DND-41 (cell line): ENCODE results near the gene BCL2L14.

ENCODE experiments used
- ATAC-seq: fragments of 200-7000 bp; cut with Tn5 transposase; 3 replicates; pipeline ENCODE4 v1.9.1; 2021; ENCODE audit warnings: low read depth; ENCODE audit not compliant: insufficient read depth
- DNase-seq: peaks from one replicate; pipeline ENCODE4 v3.0.0-alpha.2; 2020
- H2AFZ ChIP-seq: 2 replicates; pipeline ENCODE4 v1.6.0; 2012; ENCODE audit warnings: low read depth, low read length
- H3K27ac ChIP-seq: 2 replicates; pipeline ENCODE4 v1.5.1; 2012; ENCODE audit warnings: low read length, inconsistent platforms
- H3K27me3 ChIP-seq: fragments of 200-600 bp; sonication (generic); 2 replicates; pipeline ENCODE4 v1.6.0; 2012; ENCODE audit warnings: low read length, mild to moderate bottlenecking, inconsistent platforms; ENCODE audit not compliant: insufficient read depth, poor library complexity
- H3K36me3 ChIP-seq: 2 replicates; pipeline ENCODE4 v1.5.1; 2012; ENCODE audit warnings: low read length, inconsistent platforms; ENCODE audit not compliant: insufficient read depth
- H3K4me1 ChIP-seq: 2 replicates; pipeline ENCODE4 v1.5.1; 2012; ENCODE audit warnings: mild to moderate bottlenecking, low read length; ENCODE audit not compliant: insufficient read depth
- H3K4me2 ChIP-seq: 2 replicates; pipeline ENCODE4 v1.6.0; 2012; ENCODE audit warnings: mild to moderate bottlenecking, moderate library complexity, low read length, inconsistent platforms; ENCODE audit not compliant: insufficient read depth
- H3K4me3 ChIP-seq, 2 experiments: fragments of 200-600 bp in 1 of 2; shearing (Covaris generic) in 1 of 2; 2 replicates each; pipeline ENCODE4 v1.5.1; 2012 to 2016; ENCODE audit warnings: inconsistent platforms in 2 of 2, low read length in 2 of 2, mild to moderate bottlenecking in 2 of 2, low read depth in 1 of 2, moderate library complexity in 1 of 2
- H3K79me2 ChIP-seq: 2 replicates; pipeline ENCODE4 v1.6.0; 2012; ENCODE audit warnings: low read length, inconsistent platforms; ENCODE audit not compliant: insufficient read depth
- H3K9ac ChIP-seq: 2 replicates; pipeline ENCODE4 v1.6.0; 2012; ENCODE audit warnings: low read depth, mild to moderate bottlenecking, inconsistent platforms, low read length, moderate library complexity
- H3K9me3 ChIP-seq: 2 replicates; pipeline ENCODE4 v1.5.1; 2012; ENCODE audit warnings: low read length, moderate library complexity, mild to moderate bottlenecking, inconsistent platforms; ENCODE audit not compliant: insufficient read depth, severe bottlenecking
- H4K20me1 ChIP-seq: 2 replicates; pipeline ENCODE4 v1.6.0; 2012; ENCODE audit warnings: low read length; ENCODE audit not compliant: insufficient read depth
- EZH2 ChIP-seq: IDR thresholded peaks from 3 replicates; pipeline ENCODE4 v1.6.1; 2012; ENCODE audit warnings: borderline replicate concordance, low read depth, mild to moderate bottlenecking, moderate library complexity, low read length, inconsistent platforms; ENCODE audit not compliant: severe bottlenecking
- TF ChIP-seq, protein P1 (sequence below): IDR thresholded peaks from 2 replicates; pipeline ENCODE4 v1.5.1; 2012; ENCODE audit warnings: borderline replicate concordance, low read length, moderate library complexity, mild to moderate bottlenecking; ENCODE audit not compliant: poor library complexity, severe bottlenecking; ENCODE audit errors: extremely low read depth

The BCL2L14 gene

DNA sequence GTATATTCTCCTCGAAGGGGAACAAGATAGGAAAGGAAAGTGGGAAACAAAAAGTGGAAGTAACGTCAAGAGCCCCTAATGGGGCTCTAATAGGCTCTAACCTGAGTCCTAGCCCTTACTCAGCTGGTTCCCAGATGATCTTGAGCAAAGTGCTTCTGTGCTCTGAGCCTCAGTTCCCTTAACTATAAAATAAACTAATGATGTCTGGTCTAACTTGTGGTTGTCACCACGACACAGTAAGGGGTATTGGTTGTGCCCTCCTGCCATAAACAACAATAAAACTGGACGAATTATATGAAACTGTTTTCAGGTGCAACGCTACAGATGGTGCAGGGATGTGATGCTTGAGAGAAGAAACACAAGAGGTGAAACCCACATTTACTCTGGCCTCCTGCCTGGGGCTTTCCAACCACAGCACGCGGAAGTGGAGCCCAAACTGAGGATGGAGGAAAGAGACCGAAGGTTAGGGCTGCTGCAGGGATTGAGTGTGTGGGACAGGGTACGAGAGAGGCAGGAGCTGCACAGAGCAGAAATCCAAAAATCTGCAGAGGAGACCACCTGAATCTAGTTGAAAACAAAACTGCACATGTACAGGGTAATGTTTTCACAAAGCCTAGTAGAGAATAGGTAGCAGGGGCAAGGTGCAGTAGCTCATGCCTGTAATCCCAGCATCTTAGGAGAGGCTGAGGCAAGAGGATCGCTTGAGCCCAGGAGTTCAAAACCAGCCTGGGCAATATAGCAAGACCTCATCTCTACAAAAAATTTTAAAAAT, 45.6 kb upstream of the BCL2L14 start:
- peaks cover 3% of the 10 kb centered on the region for H3K9me3 ChIP-seq
- no peak overlapping the region for H2AFZ ChIP-seq
- ATAC-seq: 0 out of 3 replicates have a peak, but pooled peaks have one; percentile 35
- no peaks in the 10 kb centered on the region for H3K36me3 ChIP-seq
- no peak overlapping the region for H3K27ac ChIP-seq
- no peak for DNase-seq
- no peaks in the 10 kb centered on the region for H3K79me2 ChIP-seq
- H3K4me1 ChIP-seq: no peaks in the 10 kb centered on the region
- H4K20me1 ChIP-seq: no peaks in the 10 kb centered on the region
- TF ChIP-seq, protein P1, sequence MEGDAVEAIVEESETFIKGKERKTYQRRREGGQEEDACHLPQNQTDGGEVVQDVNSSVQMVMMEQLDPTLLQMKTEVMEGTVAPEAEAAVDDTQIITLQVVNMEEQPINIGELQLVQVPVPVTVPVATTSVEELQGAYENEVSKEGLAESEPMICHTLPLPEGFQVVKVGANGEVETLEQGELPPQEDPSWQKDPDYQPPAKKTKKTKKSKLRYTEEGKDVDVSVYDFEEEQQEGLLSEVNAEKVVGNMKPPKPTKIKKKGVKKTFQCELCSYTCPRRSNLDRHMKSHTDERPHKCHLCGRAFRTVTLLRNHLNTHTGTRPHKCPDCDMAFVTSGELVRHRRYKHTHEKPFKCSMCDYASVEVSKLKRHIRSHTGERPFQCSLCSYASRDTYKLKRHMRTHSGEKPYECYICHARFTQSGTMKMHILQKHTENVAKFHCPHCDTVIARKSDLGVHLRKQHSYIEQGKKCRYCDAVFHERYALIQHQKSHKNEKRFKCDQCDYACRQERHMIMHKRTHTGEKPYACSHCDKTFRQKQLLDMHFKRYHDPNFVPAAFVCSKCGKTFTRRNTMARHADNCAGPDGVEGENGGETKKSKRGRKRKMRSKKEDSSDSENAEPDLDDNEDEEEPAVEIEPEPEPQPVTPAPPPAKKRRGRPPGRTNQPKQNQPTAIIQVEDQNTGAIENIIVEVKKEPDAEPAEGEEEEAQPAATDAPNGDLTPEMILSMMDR: no peak
- TF ChIP-seq EZH2: no peak
- no peak overlapping the region for H3K4me2 ChIP-seq
- H3K27me3 ChIP-seq: no peaks in the 10 kb centered on the region
- H3K9ac ChIP-seq: no peak overlapping the region
- no peak overlapping the region for H3K4me3 ChIP-seq

DNA sequence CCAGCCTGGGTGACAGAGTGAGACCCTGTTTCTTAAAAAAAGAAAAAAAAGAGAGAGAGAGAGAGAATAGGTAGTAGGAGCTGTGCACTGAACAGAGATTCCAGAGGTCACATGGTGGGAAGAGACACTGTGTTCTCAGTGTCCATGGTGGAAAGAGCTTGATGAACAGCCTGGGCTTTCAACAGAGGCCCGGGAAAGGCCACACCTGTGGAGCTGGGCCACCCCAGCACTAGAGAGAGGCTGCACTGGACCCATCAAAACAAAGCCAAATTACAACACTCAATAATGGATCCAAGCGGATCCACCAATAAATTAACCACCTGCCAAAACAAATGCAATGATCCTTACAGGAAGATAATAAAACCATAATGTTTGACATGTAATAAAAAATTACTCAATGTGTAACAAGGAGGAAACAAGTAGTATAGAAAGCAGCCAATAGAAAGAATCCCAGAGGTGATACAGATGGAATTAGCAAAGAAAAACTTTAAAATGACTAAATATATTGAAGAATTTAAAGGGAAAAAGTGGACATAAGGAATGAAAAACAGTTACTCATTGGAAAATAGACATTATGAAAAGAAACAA, 44.8 kb upstream of the BCL2L14 start:
- no peak for DNase-seq
- H3K9ac ChIP-seq: no peak overlapping the region
- H3K27me3 ChIP-seq: no peaks in the 10 kb centered on the region
- no peak overlapping the region for H3K27ac ChIP-seq
- H2AFZ ChIP-seq: no peak overlapping the region
- peaks cover 3% of the 10 kb centered on the region for H3K9me3 ChIP-seq
- H3K79me2 ChIP-seq: no peaks in the 10 kb centered on the region
- no peaks in the 10 kb centered on the region for H3K4me1 ChIP-seq
- no peak for ATAC-seq
- TF ChIP-seq, protein P1: no peak
- no peak for TF ChIP-seq EZH2
- no peak overlapping the region for H3K4me3 ChIP-seq
- H3K4me2 ChIP-seq: no peak overlapping the region
- no peaks in the 10 kb centered on the region for H4K20me1 ChIP-seq
- no peaks in the 10 kb centered on the region for H3K36me3 ChIP-seq

DNA sequence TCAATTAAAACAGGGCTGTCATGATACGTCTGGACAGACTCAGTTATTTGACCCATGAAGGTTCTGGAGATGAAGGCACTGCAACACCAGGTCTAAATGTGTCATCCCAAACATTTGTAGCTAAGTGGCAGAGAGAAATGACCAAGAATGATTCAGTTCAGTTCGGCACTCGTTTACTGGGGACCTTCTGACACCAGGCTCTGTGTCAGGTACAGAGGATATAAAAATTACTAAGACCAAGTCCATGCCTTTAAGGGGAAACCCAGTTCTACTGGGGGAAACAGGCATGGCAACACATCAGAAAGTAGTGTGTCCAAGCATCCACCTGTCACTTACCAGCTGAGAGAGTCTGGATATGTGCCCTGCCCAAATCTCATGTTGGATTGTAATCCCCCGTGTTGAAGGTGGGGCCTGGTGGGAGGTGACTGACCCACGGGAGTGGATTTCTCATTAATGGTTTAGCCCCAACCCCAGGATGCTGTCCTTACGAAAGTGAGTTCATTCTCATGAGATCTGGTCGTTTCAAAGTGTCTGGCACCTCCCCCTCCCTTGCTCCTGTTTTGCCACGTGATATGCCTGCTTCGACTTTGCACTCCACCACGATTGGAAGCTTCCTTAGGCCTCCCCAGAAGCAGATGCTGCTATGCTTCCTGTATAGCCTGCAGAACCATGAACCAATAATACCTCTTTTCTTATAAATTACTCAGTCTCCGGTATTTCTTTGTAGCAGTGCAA, 41.9 kb upstream of the BCL2L14 start:
- H3K9me3 ChIP-seq: peaks cover 3% of the 10 kb centered on the region
- H3K27ac ChIP-seq: no peak overlapping the region
- no peak overlapping the region for H3K9ac ChIP-seq
- H3K79me2 ChIP-seq: no peaks in the 10 kb centered on the region
- no peak for ATAC-seq
- no peaks in the 10 kb centered on the region for H3K27me3 ChIP-seq
- no peaks in the 10 kb centered on the region for H4K20me1 ChIP-seq
- no peaks in the 10 kb centered on the region for H3K36me3 ChIP-seq
- TF ChIP-seq EZH2: no peak
- TF ChIP-seq, protein P1: no peak
- DNase-seq: no peak
- peaks cover 12% of the 10 kb centered on the region for H3K4me1 ChIP-seq
- no peak overlapping the region for H2AFZ ChIP-seq
- H3K4me3 ChIP-seq: no peak overlapping the region
- H3K4me2 ChIP-seq: no peak overlapping the region
